ENCODE measurements around the gene SBNO2. TPM values are rescaled to one million over a fixed set of nuclear protein-coding genes. Genes with fewer than 3 reads are reported as not detected.

Gene SBNO2
- total and polyA plus RNA-seq, 9 of the 15 experiments (the other 6 are each of a cell fraction or from before 2014, with no cell fraction given) = 0.01 to 46.2 (median 6.7) TPM

GRCh38 chr19:1167687-1168571 lies 6.1 kb downstream of the SBNO2 start:
- no peak overlapping the region for H3K27ac ChIP-seq (ENCODE audit: extremely low read depth, low read depth, low read length)
- H3K9me1 ChIP-seq (ENCODE audit: control insufficient read depth, insufficient read depth, low read length) = peaks cover 6% of the 10 kb centered on the region
- H2AFZ ChIP-seq (ENCODE audit: low read depth, low read length) = no peak overlapping the region
- WGBS (ENCODE audit: insufficient coverage, low coverage, missing lambda C conversion rate) = 97% methylated on average over 27 of the region's 35 CpGs
- ATAC-seq (no peak), FAIRE-seq (no peak), DNase-seq (ENCODE audit: extremely low read depth in 1 of 4, low spot score in 3 of 4) (no peak)
- ChIA-PET POLR2A (interaction anchor here (0.6 kb wide), 1 partner anchor 79 kb away, joined by 3 read pairs; no protein-coding TSS in a partner anchor), CTCF (ENCODE audit: low intra/inter-chr PET ratio) (no interaction called here)
- H3K79me2 ChIP-seq (ENCODE audit: control insufficient read depth, insufficient read depth, low read length) = peaks cover 87% of the 10 kb centered on the region
- H3K9ac ChIP-seq (ENCODE audit: insufficient read depth in 1 of 2, low read depth in 2 of 2, low read length in 2 of 2) = peak overlapping the region in 1 of 2 experiments; percentile 9; a peak in 1 of 4 replicates
- peaks cover 15% of the 10 kb centered on the region for H4K20me1 ChIP-seq (replicated peaks; ENCODE audit: control insufficient read depth, insufficient read depth, low read length)
- H3K4me2 ChIP-seq (ENCODE audit: insufficient read depth, low read length) = no peak overlapping the region
- in situ Hi-C loops (cut with MboI) = no loop called here
- H3K4me1 ChIP-seq (replicated peaks in 1 of 2; ENCODE audit: control insufficient read depth in 2 of 2, insufficient read depth in 2 of 2, low read length in 2 of 2) = peaks cover 20 to 90% of the 10 kb centered on the region in 2 experiments; a peak in 4 of 5 replicates
- TF ChIP-seq POLR2G (IDR thresholded peaks at IDR 0.05; ENCODE audit: low read depth, low read length) (peak; percentile 13; the same call in 1 of the 2 replicates), MAX (CRISPR knock-in tag; IDR thresholded peaks at IDR 0.05) (no peak), RBFOX2 (IDR thresholded peaks at IDR 0.05; ENCODE audit: low read depth, low read length) (peak; percentile 20; the same call in 1 of the 2 replicates)
- H3K9me3 ChIP-seq (replicated peaks; ENCODE audit: control insufficient read depth, insufficient read depth, low read depth, low read length) = no peaks in the 10 kb centered on the region
- BruUV-seq (replicated peaks) = no TSS peak
- peaks cover 49% of the 10 kb centered on the region; the same call in 2 of the 3 replicates for H3K36me3 ChIP-seq (ENCODE audit: control insufficient read depth, insufficient read depth, low read length)
- no peaks in the 10 kb centered on the region for H3K27me3 ChIP-seq (ENCODE audit: control insufficient read depth in 2 of 2, insufficient read depth in 2 of 2, low read length in 2 of 2)
- intact Hi-C loops (cut with micrococcal nuclease) = no loop called here
- no peak overlapping the region for H3K4me3 ChIP-seq
